HepG2 (cell line): ENCODE results near the gene SH3BP2. TPM values are rescaled to one million over a fixed set of nuclear protein-coding genes. Genes with fewer than 3 reads are reported as not detected.
A peak's percentile ranks its signal among the peaks of the same experiment; 100 is the strongest.

Experiments
- HDAC1 ChIP-seq: sonication (generic); formaldehyde crosslinking; IDR thresholded peaks from 2 replicates; pipeline ENCODE4 v1.5.1; 2020; ENCODE audit warnings: mild to moderate bottlenecking, missing genetic modification reagents
- HIVEP1 ChIP-seq: sonication (generic); formaldehyde crosslinking; IDR thresholded peaks from 2 replicates; pipeline ENCODE4 v1.4.0; 2020; ENCODE audit warnings: mild to moderate bottlenecking, missing genetic modification reagents
- HNRNPLL ChIP-seq: fragments of 200-400 bp; formaldehyde crosslinking; IDR thresholded peaks from 2 replicates; pipeline ENCODE4 v1.6.1; 2017; ENCODE audit warnings: mild to moderate bottlenecking, low read depth, low read length; ENCODE audit not compliant: poor library complexity, severe bottlenecking
- JUND ChIP-seq: sonication (generic); formaldehyde crosslinking; IDR thresholded peaks from 2 replicates; pipeline ENCODE4 v1.8.0; 2022; ENCODE audit warnings: mild to moderate bottlenecking, missing genetic modification reagents
- KMT2B ChIP-seq: IDR thresholded peaks from 2 replicates; pipeline ENCODE4 v1.6.1; 2016; ENCODE audit warnings: missing genetic modification reagents, missing compliant biosample characterization
- MAZ ChIP-seq, 2 experiments: sonication (generic) in 1 of 2; formaldehyde crosslinking in 1 of 2; IDR thresholded peaks; 2 replicates each; pipeline versions ENCODE4 v1.5.0 to v1.6.1; 2012 to 2020; ENCODE audit warnings: low read depth in 2 of 2, mild to moderate bottlenecking in 2 of 2, borderline replicate concordance in 1 of 2, improper control_type of control experiment in 1 of 2, low read length in 1 of 2, missing genetic modification reagents in 1 of 2, moderate library complexity in 1 of 2
- SMAD9 ChIP-seq: sonication (generic); formaldehyde crosslinking; IDR thresholded peaks from 2 replicates; pipeline ENCODE4 v1.5.1; 2020; ENCODE audit warnings: mild to moderate bottlenecking, missing genetic modification reagents
- SOX13 ChIP-seq, 3 experiments: fragments of 450-650 bp in 1 of 3; sonication (generic) in 1 of 3; formaldehyde crosslinking in 1 of 3; IDR thresholded peaks in 2 of 3; conservative IDR thresholded peaks in 1 of 3; 2 replicates each; pipeline versions ENCODE4 v1.5.0 to v1.6.1; 2016 to 2020; ENCODE audit warnings: antibody characterized with exemption in 1 of 3, mild to moderate bottlenecking in 1 of 3, missing compliant biosample characterization in 1 of 3, missing genetic modification reagents in 1 of 3, moderate library complexity in 1 of 3
- STAG1 ChIP-seq: sonication (generic); formaldehyde crosslinking; IDR thresholded peaks from 2 replicates; pipeline ENCODE4 v1.4.0; 2020; ENCODE audit warnings: missing genetic modification reagents
- YEATS2 ChIP-seq: sonication (generic); formaldehyde crosslinking; IDR thresholded peaks from 2 replicates; pipeline ENCODE4 v1.4.0; 2020; ENCODE audit warnings: missing genetic modification reagents, borderline replicate concordance
- ZNF343 ChIP-seq: sonication (generic); formaldehyde crosslinking; IDR thresholded peaks from 2 replicates; pipeline ENCODE4 v1.4.0; 2020; ENCODE audit warnings: mild to moderate bottlenecking, missing genetic modification reagents
- ZNF562 ChIP-seq: sonication (generic); formaldehyde crosslinking; IDR thresholded peaks from 2 replicates; pipeline ENCODE4 v1.8.0; 2022; ENCODE audit warnings: missing genetic modification reagents, borderline replicate concordance
- ZNF747 ChIP-seq: sonication (generic); formaldehyde crosslinking; IDR thresholded peaks from 2 replicates; pipeline ENCODE4 v1.8.1; 2023; ENCODE audit warnings: missing genetic modification reagents, mild to moderate bottlenecking, borderline replicate concordance
- ZNF879 ChIP-seq: sonication (generic); formaldehyde crosslinking; IDR thresholded peaks from 2 replicates; pipeline ENCODE4 v1.8.1; 2023; ENCODE audit warnings: missing genetic modification reagents
- polyA plus RNA-seq, 8 experiments: library from polyadenylated mRNA; depleted of rRNA in 3 of 8; stranded (reverse) in 7 of 8; unstranded in 1 of 8; fragments of >200 nt; fragmentation: Illumina TruSeq in 4 of 8; extraction: Trizol in 4 of 8; gene quantifications; 2 replicates each; pipeline versions ENCODE4 v1.2.1 to v1.2.3, GENCODE V29; 2011 to 2016; ENCODE audit warnings: low read depth in 4 of 8, missing spikeins in 1 of 8, mixed read lengths in 1 of 8; ENCODE audit not compliant: insufficient read depth in 1 of 8
- total RNA-seq, 5 experiments: library from RNA; depleted of rRNA; stranded (reverse); fragments of >200 nt; fragmentation: Illumina TruSeq; extraction: Trizol; gene quantifications; 2 replicates each; pipeline ENCODE4 v1.2.3, GENCODE V29; 2016; ENCODE audit warnings: low read depth in 1 of 5
- TF ChIP-seq, protein P1 (sequence below): sonication (generic); formaldehyde crosslinking; IDR thresholded peaks from 2 replicates; pipeline ENCODE4 v1.8.0; 2022; ENCODE audit warnings: missing genetic modification reagents, mild to moderate bottlenecking, inconsistent platforms, borderline replicate concordance
- TF ChIP-seq, protein P2 (sequence below): sonication (generic); formaldehyde crosslinking; IDR thresholded peaks from 2 replicates; pipeline ENCODE4 v1.4.0; 2020; ENCODE audit warnings: mild to moderate bottlenecking, missing genetic modification reagents
- TF ChIP-seq, protein P3 (sequence below): conservative IDR thresholded peaks from 2 replicates; pipeline ENCODE4 v1.6.1; 2018; ENCODE audit warnings: missing genetic modification reagents
- TF ChIP-seq, protein P4 (sequence below): sonication (generic); formaldehyde crosslinking; IDR thresholded peaks from 2 replicates; pipeline ENCODE4 v1.4.0; 2020; ENCODE audit warnings: missing genetic modification reagents, low read depth, mild to moderate bottlenecking, borderline replicate concordance

SH3BP2 gene
- total and polyA plus RNA-seq, 2 of the 13 experiments (the other 11 are each of a cell fraction or from before 2014, with no cell fraction given), result 16.9 to 34.5 TPM

DNA sequence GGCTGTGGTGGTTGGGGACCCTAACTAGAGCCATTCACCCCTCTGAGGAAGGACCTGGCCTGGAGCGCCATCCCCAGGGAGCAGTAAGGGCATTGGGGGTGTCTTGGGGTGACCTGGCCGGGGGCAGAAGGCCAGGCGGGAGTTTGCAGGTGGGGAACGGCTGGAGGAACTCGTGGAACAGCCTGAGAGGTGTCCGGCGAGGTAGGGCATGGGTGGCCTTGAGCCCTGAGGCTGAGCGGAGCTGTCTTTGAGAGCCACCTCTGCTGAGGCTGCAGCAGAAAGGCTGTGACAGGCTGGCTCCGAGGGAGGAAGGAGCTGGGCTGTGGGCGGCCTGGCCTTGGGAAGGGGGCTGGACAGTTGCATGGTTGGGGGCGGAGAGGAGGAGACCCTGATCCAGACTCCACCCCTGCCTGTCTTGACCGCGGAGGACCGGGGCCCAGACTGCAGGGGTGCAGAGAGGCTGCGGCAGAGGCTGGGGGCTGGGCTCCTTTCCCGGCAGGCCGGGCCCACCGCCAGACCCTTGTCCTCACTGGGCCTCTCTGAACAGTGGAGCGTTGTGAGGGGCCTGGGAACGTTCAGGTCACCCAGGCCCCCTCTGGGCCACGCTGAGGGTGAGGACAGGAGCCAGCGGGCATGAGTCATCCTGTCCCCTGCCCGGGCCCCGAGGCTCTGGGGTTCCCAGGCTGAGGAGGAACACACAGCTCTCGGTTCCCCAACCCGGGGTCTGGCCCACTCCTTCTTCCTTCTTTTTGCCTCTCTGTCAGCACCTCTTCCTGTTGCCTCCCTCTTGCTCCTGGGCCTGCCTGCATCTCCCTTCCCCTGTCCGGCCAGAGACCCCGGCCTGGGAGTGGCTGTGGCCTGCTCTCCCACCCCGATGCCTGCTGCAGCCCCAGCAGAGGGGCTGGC, 8.1 kb downstream of the SH3BP2 start (continued):
- TF ChIP-seq, protein P1, sequence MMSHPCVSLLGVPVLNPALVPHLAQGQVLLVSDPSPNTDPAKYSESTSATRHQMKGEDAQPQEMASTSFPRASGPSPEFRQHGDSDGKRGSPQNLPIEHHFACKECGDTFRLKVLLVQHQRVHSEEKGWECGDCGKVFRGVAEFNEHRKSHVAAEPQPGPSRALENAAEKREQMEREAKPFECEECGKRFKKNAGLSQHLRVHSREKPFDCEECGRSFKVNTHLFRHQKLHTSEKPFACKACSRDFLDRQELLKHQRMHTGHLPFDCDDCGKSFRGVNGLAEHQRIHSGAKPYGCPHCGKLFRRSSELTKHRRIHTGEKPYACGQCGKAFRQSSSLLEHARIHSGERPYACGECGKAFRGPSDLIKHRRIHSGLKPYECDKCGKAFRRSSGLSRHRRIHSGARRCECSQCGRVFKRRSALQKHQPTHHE (CRISPR knock-in tag), result no peak
- TF ChIP-seq, protein P2, sequence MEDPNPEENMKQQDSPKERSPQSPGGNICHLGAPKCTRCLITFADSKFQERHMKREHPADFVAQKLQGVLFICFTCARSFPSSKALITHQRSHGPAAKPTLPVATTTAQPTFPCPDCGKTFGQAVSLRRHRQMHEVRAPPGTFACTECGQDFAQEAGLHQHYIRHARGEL (CRISPR knock-in tag), result no peak
- TF ChIP-seq KMT2B (CRISPR knock-in tag) (peak; percentile 76), ZNF343 (CRISPR knock-in tag) (no peak), ZNF747 (CRISPR knock-in tag) (0 out of 2 replicates have a peak, but pooled peaks have one; percentile 14), HDAC1 (CRISPR knock-in tag) (peak; percentile 31), HIVEP1 (peak; percentile 44; the same call in 1 of the 2 replicates), YEATS2 (CRISPR knock-in tag) (peak; percentile 61), JUND (CRISPR knock-in tag) (peak; percentile 96), HNRNPLL (peak; percentile 25), SOX13 (IDR thresholded peaks at IDR 0.05) (peak; percentile 60), SOX13 (CRISPR knock-in tag; conservative IDR thresholded peaks at IDR 0.05 in 1 of 2, IDR thresholded peaks at IDR 0.05 in 1 of 2) (peak in 1 of 2 experiments; percentile 82; a peak in 2 of 4 replicates), SMAD9 (CRISPR knock-in tag) (no peak), ZNF562 (CRISPR knock-in tag) (no peak), STAG1 (CRISPR knock-in tag) (peak; percentile 28), ZNF879 (CRISPR knock-in tag) (no peak), MAZ (IDR thresholded peaks at IDR 0.05; ENCODE audit: borderline replicate concordance, low read depth, low read length) (0 out of 2 replicates have a peak, but pooled peaks have one; percentile 67), MAZ (CRISPR knock-in tag; IDR thresholded peaks at IDR 0.05; ENCODE audit: low read depth) (peak; percentile 72; the same call in 1 of the 2 replicates)
- TF ChIP-seq, protein P3, sequence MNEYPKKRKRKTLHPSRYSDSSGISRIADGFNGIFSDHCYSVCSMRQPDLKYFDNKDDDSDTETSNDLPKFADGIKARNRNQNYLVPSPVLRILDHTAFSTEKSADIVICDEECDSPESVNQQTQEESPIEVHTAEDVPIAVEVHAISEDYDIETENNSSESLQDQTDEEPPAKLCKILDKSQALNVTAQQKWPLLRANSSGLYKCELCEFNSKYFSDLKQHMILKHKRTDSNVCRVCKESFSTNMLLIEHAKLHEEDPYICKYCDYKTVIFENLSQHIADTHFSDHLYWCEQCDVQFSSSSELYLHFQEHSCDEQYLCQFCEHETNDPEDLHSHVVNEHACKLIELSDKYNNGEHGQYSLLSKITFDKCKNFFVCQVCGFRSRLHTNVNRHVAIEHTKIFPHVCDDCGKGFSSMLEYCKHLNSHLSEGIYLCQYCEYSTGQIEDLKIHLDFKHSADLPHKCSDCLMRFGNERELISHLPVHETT (CRISPR knock-in tag), result no peak
- TF ChIP-seq, protein P4, sequence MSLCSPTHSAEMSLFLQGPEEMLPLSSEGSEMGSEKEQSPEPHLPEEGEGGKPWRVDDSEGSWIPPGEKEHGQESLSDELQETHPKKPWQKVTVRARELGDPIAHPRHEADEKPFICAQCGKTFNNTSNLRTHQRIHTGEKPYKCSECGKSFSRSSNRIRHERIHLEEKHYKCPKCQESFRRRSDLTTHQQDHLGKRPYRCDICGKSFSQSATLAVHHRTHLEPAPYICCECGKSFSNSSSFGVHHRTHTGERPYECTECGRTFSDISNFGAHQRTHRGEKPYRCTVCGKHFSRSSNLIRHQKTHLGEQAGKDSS (CRISPR knock-in tag), result no peak
